Stimulated activated CD4-positive, alpha-beta T cell treated with anti-CD3 and anti-CD28 coated beads, TNF-alpha, amount 100 ng/mL, for 48 hours (primary cell): ENCODE data around the gene FRAT2.
"Not testable (repeated sequence)": the region's sequence is repeated elsewhere in the genome, so short reads cannot be mapped to it uniquely, and the experiment has no call there.

ENCODE experiments used
- DNase-seq, 3 donors: peaks; one replicate each; pipeline ENCODE4 v3.0.0-alpha.2; 2020; ENCODE audit warnings: low read depth in 3 of 3

Gene FRAT2

DNA sequence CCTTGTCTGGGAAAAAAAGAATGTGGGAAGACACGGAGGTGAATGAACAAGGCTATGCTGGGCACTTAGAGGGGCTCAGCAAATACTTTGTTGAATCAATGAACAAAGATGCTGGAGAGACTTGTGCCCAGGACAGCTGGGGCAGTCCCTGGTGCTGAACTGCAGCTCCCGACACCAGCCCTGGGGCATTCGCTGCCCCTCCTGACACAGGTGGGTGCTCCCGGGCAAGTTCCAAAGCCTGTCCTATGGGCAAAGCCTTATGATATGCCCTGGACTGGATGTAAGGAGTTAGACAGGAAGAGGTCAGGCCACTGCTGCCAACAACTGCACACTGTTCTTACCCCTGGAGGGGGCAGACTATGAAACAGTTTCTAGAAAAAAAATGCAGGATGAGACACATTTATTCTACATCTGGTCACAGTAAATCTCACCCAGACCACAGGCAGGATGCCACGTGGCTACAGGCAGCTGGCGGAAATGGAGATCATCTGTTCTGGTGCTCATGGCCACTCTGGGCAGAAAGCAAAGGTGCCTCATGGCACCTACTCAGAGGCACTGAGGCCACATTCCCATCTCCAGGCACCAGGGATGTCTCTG lies 21.9 kb upstream of the FRAT2 start:
- no peak for DNase-seq

DNA sequence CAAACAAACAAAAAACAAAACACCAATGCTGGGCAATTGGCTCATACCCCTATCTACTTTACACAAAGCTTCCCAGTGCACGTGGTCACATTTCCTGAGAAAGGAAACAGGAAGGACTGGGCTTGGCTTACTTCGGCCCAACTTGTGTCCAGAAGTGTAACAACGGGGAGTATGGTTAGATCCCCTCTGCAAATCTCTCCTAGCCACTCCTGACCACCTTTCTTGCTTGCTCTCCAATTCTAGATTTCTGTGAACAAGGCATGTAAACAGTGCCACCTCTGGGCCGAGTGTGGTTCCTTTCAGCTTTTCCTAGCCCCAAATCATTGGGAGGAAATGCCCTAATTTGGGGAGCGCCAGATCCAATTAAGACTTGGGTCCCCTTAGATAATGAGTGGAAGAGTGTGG lies 21.0 kb upstream of the FRAT2 start:
- DNase-seq: no peak

- no peak for DNase-seq
These were observed 19.4 kb upstream of the FRAT2 start for GRCh38 chr10:97353945-97354344.

GRCh38 chr10:97349752-97350513 lies 15.4 kb upstream of the FRAT2 start:
- DNase-seq: no peak

DNA sequence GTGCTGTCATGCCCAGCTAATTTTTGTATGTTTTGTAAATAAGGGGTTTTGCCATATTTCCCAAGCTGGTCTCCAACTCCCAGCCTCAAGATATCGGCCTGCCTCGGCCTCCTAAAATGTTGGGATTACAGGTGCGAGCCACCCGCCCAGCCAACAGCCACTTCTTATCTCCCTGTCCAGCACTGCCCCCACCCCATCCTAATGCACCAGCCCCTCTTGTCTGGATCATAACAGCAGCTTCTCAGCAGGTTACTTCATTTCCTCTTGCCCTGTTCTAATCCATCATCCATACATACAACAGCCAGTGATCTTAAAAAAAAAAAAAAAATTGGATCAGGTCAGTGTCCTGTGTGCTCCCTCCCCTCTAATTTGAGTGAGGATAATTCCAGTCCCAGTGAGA lies 12.8 kb upstream of the FRAT2 start:
- no peak for DNase-seq

DNA sequence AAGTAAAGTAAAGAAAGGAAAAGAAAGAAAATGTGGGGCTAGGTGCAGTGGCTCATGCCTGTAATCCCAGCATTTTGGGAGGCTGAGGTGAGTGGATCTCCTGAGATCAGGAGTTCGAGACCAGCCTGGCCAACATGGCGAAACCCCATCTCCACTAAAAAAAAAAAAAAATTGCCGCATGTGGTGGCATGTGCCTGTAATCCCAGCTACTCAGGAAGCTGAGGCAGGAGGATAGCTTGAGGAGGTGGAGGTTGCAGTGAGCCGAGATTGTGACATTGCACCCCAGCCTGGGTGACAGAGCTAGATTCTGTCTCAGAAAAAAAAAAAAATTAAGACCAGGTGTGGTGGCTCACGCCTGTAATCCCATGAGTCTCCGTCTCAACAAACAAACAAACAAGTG lies 9.1 kb upstream of the FRAT2 start:
- DNase-seq: not testable (repeated sequence)

GRCh38 chr10:97341416-97341815 lies 6.9 kb upstream of the FRAT2 start:
- no peak for DNase-seq

GRCh38 chr10:97338041-97338440 lies 3.5 kb upstream of the FRAT2 start:
- no peak for DNase-seq

GRCh38 chr10:97336942-97337831 lies 2.7 kb upstream of the FRAT2 start:
- DNase-seq: no peak

- no peak for DNase-seq
These were observed 1.9 kb upstream of the FRAT2 start for GRCh38 chr10:97336446-97336845.

- DNase-seq: no peak
These were observed 1.5 kb upstream of the FRAT2 start for GRCh38 chr10:97336006-97336405.

DNA sequence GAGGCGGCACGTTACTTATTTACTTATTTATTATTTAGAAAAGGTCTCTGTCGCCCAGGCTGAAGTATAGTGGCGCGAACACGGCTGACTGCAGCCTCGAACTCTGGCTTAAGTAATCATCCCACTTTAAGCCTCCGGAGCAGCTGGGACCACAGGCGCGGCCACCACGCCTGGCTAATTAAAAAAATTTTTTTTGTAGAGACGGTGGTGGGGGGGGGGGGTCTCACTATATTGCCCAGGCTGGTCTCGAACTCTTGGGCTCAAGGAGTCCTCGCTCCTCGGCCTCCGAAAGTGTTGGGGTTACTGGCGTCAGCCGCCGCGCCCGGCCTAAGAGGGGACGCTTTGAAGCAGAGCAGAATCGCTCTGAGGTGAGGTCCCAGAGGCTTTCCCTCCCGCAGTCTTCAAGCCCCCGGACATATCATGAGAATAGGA lies 675 bp upstream of the FRAT2 start:
- DNase-seq: no peak

DNA sequence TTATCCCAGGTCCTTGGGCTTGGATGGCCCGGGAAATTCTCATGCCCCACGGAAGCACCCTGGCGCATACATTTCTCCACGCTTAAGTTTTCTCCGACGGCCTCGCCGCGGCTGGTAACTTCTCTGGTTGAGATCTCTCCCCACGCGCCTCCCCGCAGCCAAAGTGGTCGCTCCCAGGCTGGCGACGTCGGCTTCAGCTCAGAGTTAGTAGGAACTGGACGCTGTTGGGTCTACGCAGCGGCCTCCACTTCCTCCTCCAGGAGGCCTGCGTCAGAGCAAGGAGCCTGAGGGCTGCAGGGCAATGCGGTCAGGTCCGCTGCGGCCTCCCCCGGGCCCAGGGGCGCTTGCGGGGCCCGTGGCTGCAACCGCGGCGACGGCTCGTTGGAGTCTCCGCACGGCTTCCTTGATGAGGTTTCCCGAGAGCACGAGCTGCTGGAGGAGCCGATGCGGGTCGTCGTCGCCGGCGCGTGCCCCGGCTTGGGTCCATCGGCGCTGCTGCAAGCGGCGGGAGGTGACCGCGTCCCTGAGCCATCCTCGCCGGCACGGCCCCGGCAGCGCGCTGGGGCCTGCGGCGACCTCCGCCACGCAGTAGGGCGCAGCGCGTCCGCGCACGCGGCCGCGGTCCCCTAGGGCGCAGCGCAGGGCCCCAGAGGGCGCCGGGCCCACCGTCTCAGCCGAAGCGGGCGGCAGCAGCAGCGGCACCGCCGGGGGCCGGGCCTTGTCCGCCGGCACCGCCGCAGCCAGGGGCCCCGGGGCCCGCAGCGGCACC lies 744 bp downstream of the FRAT2 start:
- DNase-seq: peak in 1 of 3 donors; percentile 26

GRCh38 chr10:97333351-97333600 lies 1.3 kb downstream of the FRAT2 start:
- DNase-seq: no peak

- DNase-seq: no peak
These were observed 1.8 kb downstream of the FRAT2 start for GRCh38 chr10:97332591-97333350.

GRCh38 chr10:97331153-97331703 lies 3.3 kb downstream of the FRAT2 start:
- DNase-seq: no peak

GRCh38 chr10:97329766-97330165 lies 4.8 kb downstream of the FRAT2 start:
- DNase-seq: no peak

DNA sequence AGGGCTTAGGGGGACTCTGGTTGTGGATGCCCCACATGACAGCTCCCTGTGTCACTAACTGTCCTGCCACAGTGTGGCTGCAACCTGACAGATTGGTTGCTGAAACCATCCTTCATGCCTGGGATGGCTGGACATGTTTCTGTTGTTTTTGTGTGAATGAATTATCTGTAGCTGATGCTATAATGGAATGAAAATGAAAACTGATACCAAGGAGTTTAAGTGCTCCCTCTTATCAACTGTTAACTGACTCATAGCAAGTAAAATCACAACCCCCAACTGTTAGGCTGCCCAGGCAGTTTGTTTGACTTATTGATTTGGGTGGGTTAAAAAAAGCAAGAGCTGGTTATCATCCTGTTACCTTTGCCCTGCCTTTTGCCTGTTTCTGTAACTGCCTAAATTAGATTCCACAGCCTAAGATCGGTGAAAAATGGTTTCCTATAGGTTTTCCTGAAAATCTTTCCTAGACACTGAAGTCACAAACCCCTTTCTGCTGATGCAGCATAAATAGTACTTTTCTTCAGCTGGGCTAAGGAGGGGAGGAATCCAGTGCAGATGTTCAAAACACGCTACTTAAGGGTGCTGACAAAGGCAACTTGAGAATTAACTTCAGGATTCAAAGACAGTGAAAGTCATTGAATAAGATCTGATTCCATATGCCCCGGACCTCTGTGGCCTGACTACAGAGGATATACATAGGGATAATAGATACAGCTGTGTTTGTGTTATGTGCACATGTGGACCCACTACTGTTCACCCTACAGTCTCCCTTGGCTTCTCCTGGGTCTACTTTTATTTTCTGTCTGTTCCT lies 5.7 kb downstream of the FRAT2 start:
- DNase-seq: no peak

DNA sequence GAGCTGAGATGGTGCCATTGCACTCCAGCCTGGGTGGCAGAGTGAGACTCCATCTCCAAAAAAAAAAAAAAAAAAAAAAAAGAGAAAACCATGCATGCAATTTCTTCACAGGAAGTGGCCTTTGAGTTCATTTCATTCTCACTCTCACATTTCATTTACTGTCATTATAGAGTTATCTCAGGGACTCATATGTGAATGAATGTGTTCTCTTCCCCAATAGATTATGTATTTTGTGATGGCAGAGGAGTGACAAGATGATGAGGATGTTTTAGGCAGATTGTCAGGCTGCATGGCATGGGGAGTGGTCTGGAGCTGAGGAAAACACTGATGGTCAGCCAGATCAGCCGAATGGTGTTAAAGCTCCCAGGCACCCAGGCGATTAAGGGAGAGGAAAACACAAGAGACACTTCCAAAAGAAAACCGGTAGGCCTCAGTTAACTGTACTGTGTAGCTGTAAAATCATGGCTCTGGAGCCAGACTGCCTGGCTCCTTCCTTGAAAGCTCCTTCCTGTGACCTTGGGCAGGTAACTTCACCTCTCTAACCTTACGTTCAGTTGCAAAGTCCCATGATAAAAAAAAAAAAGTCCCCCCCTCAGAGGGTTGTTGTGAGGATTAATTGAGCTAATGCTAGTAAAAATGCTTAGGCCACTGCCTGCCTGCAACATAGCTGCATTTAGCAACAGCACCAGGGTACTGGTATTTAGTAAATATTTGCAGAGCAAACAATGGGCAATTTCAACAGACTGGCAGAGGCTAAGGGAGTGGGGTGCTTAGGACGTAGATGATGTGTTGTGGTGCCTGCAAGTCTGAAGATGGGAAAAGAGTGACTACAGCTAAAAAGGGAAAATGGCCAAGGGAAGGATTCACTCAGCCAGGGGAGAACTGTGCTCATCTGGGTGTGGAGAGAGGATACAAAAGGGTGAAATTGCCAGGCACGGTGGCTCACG lies 6.9 kb downstream of the FRAT2 start:
- DNase-seq: no peak
